HG02970 (cell line): Measurements from ENCODE around the gene FAM131B.

Experiments
- ATAC-seq: cut with Tn5 transposase; IDR thresholded peaks from one replicate; pipeline ENCODE4 v1.9.1; 2021; ENCODE audit warnings: mild to moderate bottlenecking, moderate library complexity, moderate number of reproducible peaks; ENCODE audit not compliant: unreplicated experiment, low FRiP score

Gene FAM131B

DNA sequence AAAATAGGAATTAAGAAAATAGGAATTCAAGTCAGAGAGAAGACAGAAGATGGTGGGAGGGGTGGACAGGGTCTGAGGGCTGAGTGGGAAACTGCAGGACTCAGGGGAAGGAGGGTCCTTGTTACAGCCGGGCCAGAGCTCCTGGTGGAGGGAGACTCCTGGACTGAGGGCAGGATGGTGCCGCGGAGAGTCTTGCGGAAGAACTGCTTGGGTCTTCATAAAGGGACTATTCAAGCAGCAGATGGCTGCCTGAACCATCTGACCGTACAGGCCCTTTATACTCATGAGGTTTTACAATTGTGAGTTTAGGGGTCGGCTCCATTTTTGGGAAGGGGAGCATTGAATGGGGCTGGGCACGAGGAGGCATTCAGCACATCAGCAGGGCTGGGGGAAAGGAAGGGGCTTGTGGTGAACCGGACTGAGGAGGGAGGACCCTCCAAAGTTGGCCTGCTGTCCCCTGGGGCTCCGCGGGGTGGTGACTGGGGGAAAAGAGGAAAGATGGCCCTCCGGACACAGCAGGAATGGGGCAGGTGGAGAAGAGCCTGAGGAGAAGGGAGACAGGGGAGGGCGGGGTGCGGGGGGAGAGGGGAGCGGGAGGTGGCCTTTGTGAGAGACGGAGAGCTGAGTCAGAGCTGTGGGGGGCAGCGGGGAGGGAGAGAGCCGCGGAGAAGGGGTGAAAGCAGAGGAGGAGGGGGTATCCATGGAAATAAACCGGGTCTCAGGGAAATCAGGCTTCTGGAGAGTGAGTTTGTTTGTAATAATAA lies 1.5 kb downstream of the FAM131B start:
- ATAC-seq, result no peak

DNA sequence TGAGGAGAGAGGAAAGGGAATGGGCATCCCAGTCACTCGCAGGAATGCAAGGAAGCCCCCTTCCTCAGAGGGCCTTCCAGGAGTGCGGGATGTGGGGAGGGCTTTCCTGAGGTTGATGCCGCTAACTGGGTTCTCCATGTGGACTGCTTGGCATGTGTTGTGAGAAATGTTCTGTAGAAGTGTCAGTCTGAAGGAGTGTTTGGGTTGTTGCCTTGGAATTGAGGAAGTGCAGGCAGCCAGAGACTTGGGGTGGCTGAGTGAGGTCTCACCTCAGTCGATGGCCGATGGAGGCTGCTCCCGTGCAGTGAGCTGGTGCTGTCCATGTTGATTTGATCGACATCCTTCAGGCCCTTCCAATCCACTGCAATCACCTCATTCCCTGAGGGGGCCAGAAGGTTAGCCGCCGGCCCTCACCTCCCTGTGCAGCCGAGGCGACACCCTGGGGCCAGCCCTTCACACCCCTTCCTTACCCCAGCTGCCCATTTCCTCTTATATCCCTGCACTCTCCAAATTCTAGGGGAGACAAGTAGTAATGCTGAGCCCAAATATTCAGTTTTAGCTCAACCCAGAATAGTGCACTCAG lies 2.7 kb downstream of the FAM131B start:
- no peak for ATAC-seq

DNA sequence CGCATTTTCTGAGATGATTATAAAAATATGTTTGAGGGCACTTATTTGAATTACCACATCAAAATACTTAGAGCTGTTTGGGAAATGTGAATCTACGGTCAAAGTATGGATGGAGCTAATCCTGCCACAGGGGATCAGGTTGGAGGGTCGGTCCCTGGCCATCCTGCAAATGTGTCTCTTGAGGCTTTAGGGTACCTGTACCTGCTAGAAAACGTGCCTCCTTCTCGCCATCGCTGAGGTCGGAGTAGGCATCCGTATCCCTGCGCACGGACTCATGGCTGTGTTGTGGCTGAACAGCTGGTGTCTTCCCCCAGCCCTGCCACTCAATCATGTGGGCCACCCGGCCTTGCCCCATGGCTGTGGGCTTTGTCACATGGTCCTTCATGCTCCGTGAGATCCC lies 3.9 kb downstream of the FAM131B start:
- ATAC-seq, result no peak

DNA sequence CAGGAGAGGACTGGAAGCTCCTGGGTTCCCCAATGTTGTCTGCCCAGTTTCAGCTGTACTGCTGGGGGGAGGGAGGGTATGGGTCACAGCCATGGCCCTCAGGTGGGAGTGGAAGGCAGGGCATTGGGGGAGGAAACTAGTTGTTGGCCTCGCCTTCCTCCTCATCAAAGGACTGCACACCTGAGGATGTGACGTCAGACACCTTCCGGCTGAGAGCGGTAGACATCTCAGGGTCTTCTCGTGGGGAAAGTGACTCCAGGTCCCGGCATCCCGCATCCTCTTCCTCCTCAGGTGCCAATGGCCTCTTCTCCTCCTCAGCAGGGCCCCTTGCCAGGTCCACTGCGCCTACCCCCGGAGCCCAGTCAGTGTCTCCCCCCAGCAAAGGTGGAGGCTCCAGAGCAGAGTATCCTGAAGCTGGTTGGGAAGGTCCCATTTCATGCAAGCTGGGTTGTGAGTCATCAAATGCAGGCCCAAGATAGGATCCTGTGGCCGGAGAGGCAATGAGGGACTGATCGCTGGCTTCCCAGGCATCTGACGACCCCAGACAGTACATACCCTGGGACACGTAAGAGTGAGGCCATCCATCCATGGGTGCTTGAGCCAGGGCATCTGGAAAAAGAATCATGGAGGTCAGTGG lies 6.0 kb downstream of the FAM131B start:
- no peak for ATAC-seq

DNA sequence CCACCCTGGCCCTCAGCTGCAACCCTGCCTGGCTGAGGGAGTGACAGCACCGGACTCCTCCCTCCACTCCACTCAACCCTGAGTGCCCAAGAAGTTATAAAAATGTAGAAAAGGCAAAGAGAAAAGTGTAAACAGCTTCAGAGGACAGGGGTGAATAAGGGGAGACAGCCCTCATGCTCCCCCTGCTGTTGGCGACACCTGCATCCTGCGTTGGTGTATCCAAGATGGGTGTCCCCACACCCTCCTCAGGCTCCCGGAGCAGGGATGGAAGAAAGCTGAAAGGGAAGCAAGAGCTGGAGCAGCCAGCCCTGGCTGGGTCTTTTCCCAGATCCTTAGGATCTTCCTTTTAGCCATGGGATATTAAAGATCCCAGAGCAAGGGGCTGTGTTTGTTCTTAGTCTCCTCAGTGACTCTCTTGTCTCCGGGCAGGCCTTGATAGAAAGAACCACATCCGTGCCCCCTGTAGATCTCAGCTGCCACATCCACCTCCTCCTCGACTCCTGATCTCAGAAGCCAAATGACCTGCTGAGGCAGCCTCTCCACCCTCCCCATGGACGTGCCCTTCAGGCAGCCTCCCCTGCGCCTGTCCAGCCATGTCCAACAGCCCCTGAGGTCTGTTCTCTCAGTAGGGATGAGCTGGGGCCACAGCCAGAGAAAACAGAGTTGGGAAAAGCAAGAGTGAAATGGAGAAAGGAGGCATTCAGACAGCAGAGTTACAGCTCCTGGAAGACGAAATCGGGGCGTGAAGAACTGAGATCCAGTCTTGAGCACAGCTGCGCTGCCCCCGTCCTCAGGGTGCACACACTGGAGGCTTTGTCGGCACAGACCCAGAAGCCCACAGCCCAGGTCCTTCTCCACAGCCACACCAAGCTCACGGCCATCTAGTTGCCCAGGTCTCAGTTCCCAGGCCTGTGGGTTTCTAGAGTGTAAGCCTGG lies 6.8 kb downstream of the FAM131B start:
- ATAC-seq, result no peak

DNA sequence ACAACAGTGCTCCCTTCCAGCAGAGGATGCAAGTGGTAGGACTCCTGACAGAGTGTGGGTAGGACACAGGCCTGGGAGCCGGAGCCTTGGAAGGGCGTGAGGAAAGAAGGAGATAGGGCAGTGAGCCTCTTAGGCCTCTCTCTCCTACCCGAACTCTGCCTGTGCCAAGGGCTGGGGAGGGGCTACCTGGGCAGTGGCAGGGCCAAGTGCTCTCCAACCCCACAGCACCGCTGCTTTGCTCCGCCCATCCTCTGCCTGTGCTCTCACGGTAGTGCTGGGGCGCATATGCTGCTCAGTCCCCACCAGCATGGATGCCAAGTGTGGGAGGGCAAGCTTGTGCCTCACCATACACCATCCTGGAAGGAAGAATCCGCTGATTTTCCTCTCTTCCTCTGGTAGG lies 7.5 kb downstream of the FAM131B start:
- ATAC-seq, result no peak

DNA sequence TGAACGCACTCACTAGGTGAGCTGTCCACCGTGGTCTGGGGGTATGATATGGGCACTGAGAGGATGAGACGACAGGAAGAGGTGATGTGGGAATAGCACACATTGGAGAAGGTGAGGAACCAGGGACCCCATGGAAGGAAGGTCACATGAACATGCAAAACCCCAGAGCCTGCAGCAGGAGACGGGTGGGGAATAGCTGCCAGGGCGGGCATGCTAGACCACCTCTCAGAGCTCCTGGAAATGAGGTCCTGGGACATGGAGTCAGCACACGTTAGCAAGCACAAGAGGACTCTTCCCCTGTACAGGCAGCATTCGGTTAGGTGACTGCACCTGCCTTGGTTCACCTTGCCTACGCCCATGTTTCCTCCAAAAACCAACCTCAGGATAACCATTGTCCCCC lies 8.1 kb downstream of the FAM131B start:
- no peak for ATAC-seq

DNA sequence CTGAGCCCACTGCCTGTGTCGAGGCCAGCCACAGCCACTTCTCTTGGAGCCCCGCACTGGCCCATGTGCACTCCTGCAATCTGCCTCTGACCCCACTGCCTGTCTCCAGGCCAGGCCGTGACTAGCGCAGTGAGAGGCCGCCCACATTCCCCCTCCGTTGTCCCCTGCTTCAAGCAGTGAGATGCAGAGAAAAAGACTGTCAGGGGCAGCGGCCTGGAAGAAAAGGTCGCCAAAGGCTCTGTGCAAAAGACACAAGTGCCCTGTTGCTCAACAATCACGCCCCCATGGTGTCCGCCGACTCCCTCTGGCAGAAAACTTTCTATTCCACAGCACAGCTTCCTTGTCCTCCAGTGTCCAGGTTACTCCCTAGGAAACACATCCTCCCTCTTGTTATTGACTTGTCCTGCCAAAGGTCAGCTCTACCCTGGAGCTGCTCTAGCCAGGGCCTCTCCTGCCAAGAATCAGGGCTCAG lies 9.9 kb downstream of the FAM131B start:
- ATAC-seq, result no peak

DNA sequence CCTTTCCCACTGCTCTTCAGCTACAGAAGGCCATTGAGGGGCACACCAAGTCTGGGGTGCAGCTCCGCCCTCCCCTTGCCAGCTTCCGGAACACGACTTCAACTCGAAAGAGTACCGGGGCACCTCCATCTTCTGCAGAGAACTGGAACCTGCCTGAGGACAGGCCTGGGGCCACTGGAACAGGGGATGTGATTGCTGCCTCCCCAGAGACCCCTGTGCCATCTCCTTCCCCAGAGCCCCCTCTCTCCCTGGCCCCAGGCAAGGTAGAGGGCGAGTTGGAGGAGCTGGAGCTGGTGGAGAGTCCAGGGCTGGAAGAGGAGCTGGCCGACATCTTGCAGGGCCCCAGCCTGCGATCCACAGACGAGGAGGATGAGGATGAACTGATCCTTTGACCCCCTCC lies 10.9 kb downstream of the FAM131B start:
- ATAC-seq, result no peak

DNA sequence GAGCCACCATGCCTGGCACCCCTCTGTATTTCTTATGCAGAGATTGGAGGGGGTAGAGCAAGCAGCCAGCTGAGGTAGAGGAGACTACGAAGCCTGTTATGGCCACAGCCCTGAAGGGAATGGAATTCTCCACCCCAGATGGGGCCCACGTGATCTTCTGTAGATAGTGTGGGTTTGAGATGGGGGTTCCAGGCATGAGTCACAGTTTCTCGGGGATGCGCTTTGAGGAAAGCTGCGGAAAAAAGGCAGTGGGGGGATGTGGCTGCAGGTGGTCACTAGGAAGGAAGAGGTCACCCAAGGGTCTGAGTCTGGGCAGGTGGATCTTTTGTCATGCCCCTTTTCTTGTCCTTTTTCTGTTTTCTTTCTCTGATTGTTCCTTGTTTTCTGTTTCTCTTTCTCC lies 11.5 kb downstream of the FAM131B start:
- no peak for ATAC-seq

DNA sequence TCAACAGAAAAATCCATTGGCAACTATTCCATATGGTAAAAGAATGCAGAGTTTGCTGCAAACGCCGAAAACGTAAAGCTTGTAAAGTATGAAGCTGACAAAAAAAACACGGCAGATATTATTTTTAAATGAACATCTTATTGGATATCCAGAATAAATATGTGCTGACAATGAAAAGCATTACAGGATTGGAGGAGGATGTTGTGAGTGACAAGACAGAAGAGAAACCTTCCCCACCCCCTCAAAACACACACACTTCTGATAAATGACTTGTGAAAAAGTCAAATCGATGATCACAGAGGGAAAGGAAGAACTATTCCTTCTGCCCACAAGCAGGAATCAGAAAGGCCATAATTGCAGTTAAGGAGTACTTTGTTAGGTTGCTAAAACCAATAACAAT lies 14.6 kb downstream of the FAM131B start:
- ATAC-seq, result no peak

DNA sequence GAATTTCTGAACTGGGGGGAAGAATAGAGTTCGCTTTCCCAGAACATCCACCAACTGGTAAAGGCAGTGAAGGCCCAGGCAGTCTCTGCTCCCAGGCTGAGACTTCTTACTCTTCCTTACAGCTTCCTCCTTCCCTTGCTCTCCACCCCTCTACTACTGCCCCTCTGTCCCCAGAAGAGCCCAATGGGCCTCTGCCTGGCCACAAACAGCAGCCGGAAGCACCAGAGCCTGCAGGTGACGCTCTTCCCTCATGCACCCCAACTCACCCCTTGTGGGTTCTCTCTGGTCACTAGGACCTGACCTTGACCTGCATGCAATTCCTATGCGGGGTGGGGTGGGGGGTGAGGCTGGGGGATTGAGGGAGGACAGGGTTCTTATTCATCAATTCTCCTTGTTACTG lies 16.5 kb downstream of the FAM131B start:
- ATAC-seq, result no peak

DNA sequence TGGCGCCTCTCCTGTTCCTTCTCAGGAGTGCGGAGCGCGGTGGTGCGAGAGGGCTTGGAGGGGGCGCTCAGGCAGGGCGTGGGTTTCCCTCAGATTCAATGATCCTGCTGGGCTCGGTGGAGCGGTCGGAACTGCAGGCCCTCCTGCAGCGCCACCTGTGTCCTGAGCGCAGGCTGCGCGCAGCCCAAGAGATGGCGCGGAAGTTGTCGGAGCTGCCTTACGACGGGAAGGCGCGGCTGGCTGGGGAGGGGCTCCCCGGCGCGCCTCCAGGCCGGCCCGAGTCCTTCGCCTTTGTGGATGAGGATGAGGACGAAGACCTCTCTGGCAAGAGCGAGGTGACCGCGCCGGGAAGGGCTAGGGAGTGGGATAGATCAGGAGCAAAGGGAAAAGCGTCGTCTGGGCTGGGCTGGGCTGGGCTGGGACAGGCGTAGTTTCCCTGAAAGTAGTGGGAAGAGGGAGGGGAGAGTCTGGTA lies 17.0 kb downstream of the FAM131B start:
- ATAC-seq, result no peak

DNA sequence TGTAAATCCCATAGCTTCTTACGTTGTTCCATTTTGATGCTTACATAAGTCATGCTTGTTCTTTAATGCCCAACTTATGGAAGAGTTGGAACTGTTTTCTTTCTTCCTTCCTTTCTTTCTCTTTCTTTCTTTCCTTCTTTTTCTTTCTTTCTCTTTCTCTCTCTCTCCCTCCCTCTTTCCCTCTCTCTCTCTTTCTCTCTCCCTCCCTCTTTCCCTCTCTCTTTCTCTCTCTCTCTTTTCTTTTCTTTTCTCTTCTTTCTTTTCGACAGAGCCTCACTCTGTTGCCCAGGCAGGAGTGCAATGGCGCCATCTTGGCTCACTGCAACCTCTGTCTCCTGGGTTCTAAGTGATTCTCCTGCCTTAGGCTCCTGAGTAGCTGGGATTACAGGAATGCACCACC lies 18.9 kb downstream of the FAM131B start:
- ATAC-seq, result no peak

DNA sequence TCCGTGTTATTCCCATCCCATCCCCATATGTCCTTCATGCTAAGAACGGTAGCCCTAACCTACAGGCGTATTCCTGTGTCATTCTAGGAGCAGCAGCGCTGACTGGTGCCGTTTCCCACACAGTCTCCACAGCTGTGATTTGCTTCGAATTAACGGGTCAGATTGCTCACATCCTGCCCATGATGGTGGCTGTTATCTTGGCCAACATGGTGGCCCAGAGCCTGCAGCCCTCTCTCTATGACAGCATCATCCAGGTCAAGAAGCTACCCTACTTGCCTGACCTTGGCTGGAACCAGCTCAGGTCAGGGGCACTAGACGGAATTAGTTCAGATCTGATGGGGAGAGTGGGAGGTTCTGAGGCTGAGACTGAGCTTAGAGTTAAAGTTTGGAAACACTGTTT lies 20.7 kb downstream of the FAM131B start:
- ATAC-seq, result no peak

DNA sequence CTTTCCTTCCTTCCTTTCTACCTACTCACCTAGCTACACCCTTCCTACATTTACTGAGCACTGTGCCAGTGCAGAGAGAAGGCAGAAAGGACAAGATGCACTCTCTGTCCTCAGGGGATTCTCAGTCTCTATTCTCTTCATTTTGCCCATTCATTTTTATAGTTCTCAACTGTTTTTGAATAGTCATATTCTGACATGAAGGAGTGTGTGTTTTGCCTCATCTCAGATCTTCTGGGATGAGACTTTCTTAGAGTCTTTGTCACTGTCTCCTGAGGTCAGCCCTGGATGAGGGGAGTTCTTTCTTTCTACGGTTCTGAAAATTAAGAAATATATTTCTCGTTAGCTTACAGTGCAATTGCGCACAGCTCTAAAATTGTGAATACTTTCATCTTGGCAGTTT lies 25.3 kb downstream of the FAM131B start:
- no peak for ATAC-seq

DNA sequence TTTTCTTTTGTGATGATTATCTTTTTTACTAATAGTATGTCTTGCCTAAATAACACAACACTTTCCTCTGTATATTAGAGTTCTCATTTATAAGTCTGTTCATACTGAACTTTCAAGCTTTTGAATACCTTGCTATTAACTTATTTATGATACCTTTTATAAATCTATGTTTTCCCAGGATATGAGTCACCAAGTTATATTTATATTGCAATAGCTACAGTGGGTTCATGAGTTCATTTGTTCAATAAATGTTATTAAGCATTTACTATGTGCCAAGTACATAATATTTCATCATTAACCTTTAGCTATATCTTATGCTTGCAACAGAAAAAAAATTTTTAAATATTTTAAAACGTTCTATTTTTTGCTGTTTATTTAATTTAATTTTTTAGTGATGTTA lies 28.3 kb downstream of the FAM131B start:
- no peak for ATAC-seq

DNA sequence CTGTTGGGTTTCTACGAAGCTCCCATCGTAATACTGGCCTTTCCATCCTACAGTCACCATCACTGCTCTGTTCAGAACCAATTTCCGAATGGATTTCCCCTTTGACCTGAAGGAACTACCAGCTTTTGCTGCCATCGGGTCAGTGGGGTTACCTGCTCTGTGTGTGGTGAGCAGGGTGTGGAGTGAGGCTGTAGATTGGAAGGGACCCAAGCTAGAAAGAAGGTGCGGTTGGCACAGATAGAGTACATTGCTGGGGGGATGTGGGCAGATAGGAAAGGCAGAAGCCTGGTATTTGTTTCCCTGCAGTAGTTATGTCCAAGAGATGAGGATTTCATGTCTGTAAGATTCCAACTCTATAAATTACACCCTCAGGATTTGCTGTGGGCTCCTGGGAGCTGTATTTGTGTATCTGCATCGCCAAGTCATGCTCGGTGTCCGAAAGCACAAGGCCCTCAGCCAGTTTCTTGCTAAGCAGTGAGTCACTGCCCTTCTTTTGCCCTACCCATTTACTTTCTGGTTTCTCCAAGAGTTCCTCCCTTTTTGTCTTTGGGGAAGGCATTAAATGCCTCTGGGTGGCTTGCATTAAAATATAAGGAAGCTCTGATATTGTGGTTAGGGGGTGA lies 31.2 kb downstream of the FAM131B start:
- no peak for ATAC-seq

DNA sequence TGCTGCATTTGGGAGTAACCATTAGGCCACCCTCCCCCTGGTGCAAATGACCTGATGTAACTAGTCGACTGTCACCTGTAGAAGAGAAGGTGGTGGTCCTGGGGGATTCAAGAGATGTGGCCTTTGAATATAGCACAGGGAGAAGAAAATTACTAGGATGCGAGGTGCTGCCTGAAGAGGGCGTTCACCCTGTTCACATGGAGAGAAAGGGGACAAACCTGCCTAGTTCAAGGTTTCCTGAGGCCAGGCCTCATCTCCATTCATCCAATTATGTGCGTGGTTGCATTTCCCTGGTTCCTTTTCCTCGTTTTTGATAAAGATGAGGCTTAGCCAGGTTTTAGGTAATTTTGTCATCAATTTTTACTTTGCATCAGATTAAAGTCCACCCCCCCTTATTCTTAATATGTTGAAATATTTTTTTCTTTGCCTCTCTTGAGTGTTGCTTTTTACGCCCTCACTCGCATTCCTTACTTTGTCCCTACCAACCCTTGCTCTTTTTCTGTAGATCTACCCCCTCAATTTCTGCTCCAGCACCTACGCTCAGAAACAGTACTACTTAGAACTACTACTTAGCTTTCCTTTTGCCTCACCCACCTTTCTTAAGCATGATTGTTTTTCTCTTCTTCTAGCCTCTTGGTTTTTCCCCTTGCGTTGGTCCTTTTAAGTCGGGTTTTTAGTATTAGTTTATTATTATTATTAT lies 32.9 kb downstream of the FAM131B start:
- no peak for ATAC-seq

DNA sequence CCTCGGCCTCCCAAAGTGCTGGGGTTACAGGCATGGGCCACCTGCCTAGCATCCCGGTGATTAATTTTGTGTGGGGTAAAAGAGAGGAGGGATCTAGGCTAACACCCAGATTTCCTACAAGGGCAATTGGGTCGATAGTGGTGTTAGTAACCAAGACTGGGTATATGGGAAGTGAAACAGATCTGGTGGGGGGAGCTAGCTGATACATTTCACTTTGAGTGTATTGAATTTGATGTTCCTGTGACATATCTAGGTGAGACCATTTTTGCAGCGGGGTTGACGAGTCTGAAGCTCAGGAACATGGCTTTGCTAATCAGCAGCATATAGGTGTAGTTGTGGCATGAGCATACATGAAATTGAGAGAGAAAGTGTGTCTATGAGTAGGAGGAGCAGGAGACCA lies 34.6 kb downstream of the FAM131B start:
- ATAC-seq, result no peak
